WTC11 (cell line): ENCODE results near the gene MED22.
"Not testable (repeated sequence)": the region's sequence is repeated elsewhere in the genome, so short reads cannot be mapped to it uniquely, and the experiment has no call there.

Experiments used
- CTCF ChIP-seq: fragments of 200-600 bp; IDR thresholded peaks from 2 replicates; pipeline ENCODE4 v1.8.0; 2022; ENCODE audit warnings: antibody characterized with exemption
- ETV6 ChIP-seq: sonication (generic); formaldehyde crosslinking; IDR thresholded peaks from 2 replicates; pipeline ENCODE4 v1.8.1; 2022; ENCODE audit warnings: mild to moderate bottlenecking, missing genetic modification reagents
- FOXK1 ChIP-seq: sonication (generic); formaldehyde crosslinking; IDR thresholded peaks from 2 replicates; pipeline ENCODE4 v1.8.0; 2022; ENCODE audit warnings: mild to moderate bottlenecking, moderate library complexity, missing genetic modification reagents
- JUN ChIP-seq: sonication (generic); formaldehyde crosslinking; IDR thresholded peaks from 2 replicates; pipeline ENCODE4 v1.8.0; 2023; ENCODE audit warnings: mild to moderate bottlenecking, missing genetic modification reagents
- PREB ChIP-seq: sonication (generic); formaldehyde crosslinking; IDR thresholded peaks from 2 replicates; pipeline ENCODE4 v1.8.1; 2022; ENCODE audit warnings: mild to moderate bottlenecking, missing genetic modification reagents, moderate library complexity, borderline replicate concordance
- STAT6 ChIP-seq: sonication (generic); formaldehyde crosslinking; conservative IDR thresholded peaks from 2 replicates; pipeline ENCODE4 v1.8.1; 2023; ENCODE audit warnings: mild to moderate bottlenecking, low read depth, missing genetic modification reagents, moderate library complexity
- TP53 ChIP-seq: sonication (generic); formaldehyde crosslinking; IDR thresholded peaks from 2 replicates; pipeline ENCODE4 v1.8.1; 2023; ENCODE audit warnings: mild to moderate bottlenecking, missing genetic modification reagents
- TF ChIP-seq, protein P1 (sequence below): sonication (generic); formaldehyde crosslinking; IDR thresholded peaks from 2 replicates; pipeline ENCODE4 v1.8.0; 2022; ENCODE audit warnings: mild to moderate bottlenecking, missing genetic modification reagents

GRCh38 chr9:133317551-133317950, 30.4 kb downstream of the MED22 start:
- not testable (repeated sequence) for TF ChIP-seq STAT6 (CRISPR knock-in tag); CTCF; JUN (CRISPR knock-in tag); ETV6; PREB; TP53 (CRISPR knock-in tag); FOXK1 (CRISPR knock-in tag)
- TF ChIP-seq, protein P1, sequence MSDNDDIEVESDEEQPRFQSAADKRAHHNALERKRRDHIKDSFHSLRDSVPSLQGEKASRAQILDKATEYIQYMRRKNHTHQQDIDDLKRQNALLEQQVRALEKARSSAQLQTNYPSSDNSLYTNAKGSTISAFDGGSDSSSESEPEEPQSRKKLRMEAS, result not testable (repeated sequence)
